Measurements from ENCODE around the gene SMIM31. TPM values are rescaled to one million over a fixed set of nuclear protein-coding genes. Genes with fewer than 3 reads are reported as not detected.

The SMIM31 gene
- polyA plus RNA-seq, 1 of the 3 experiments (the other 2 are of a cell fraction): not detected

- no peaks in the 10 kb centered on the region for H4K20me1 ChIP-seq (ENCODE audit: insufficient read depth)
- POLR2A ChIA-PET: no interaction called here
- H3F3A ChIP-seq (replicated peaks; ENCODE audit: insufficient read depth): no peaks in the 10 kb centered on the region
- no peak overlapping the region for H3K4me2 ChIP-seq
- H3K79me2 ChIP-seq (ENCODE audit: insufficient read depth): no peaks in the 10 kb centered on the region
- TF ChIP-seq MAX (IDR thresholded peaks at IDR 0.05; ENCODE audit: low read depth) (no peak), SMC3 (IDR thresholded peaks at IDR 0.05; ENCODE audit: low read depth, low read length) (no peak), TAF1 (IDR thresholded peaks at IDR 0.05; ENCODE audit: borderline replicate concordance, low read depth, low read length) (no peak), USF2 (IDR thresholded peaks at IDR 0.05; ENCODE audit: borderline replicate concordance, low read depth, low read length) (no peak), RFX5 (IDR thresholded peaks at IDR 0.05; ENCODE audit: low read length) (no peak), IRF3 (IDR thresholded peaks at IDR 0.05; ENCODE audit: low read depth, low read length) (no peak), CTCF (IDR thresholded peaks at IDR 0.05) (no peak), MXI1 (IDR thresholded peaks at IDR 0.05; ENCODE audit: low read depth, low read length) (no peak), RXRA (IDR thresholded peaks at IDR 0.05; ENCODE audit: borderline replicate concordance, low read depth) (no peak), JUND (IDR thresholded peaks at IDR 0.05) (no peak)
- H3K36me3 ChIP-seq (replicated peaks in 1 of 2; ENCODE audit: control insufficient read depth in 1 of 2, insufficient read depth in 2 of 2, low read length in 1 of 2): no peaks in the 10 kb centered on the region
- H3K9me2 ChIP-seq: no peaks in the 10 kb centered on the region
- H2AFZ ChIP-seq (ENCODE audit: low read depth): no peak overlapping the region
- peaks cover 9% of the 10 kb centered on the region; the same call in 1 of the 2 replicates for H3K27me3 ChIP-seq (ENCODE audit: insufficient read depth)
- no peak overlapping the region for H3K9ac ChIP-seq
- CTCF ChIA-PET: no interaction called here
- no peak overlapping the region for H3K27ac ChIP-seq (ENCODE audit: low read depth in 2 of 2, low read length in 1 of 2)
- no peak for DNase-seq
- H3K9me3 ChIP-seq: no peaks in the 10 kb centered on the region
- WGBS (ENCODE audit: low lambda C conversion rate): 9% methylated on average over 6 of the region's 6 CpGs
- H3K4me1 ChIP-seq (ENCODE audit: control insufficient read depth in 1 of 2, insufficient read depth in 2 of 2, low read depth in 1 of 2, low read length in 1 of 2): no peaks in the 10 kb centered on the region; a peak in 1 of 4 replicates
- no peak overlapping the region for H3K4me3 ChIP-seq (ENCODE audit: low read depth in 2 of 2, low read length in 1 of 2)
Observed at GRCh38 chr4:164783976-164784375, 30.0 kb downstream of the SMIM31 start.

- ChIA-PET POLR2A (no interaction called here), CTCF (no interaction called here)
- H3K4me3 ChIP-seq (ENCODE audit: low read depth in 2 of 2, low read length in 1 of 2): no peak overlapping the region
- no peaks in the 10 kb centered on the region for H4K20me1 ChIP-seq (ENCODE audit: insufficient read depth)
- H3K27me3 ChIP-seq (ENCODE audit: insufficient read depth): no peaks in the 10 kb centered on the region; the same call in 1 of the 2 replicates
- H3K9ac ChIP-seq: no peak overlapping the region
- no peaks in the 10 kb centered on the region for H3K9me3 ChIP-seq
- H3K36me3 ChIP-seq (replicated peaks in 1 of 2; ENCODE audit: control insufficient read depth in 1 of 2, insufficient read depth in 2 of 2, low read length in 1 of 2): no peaks in the 10 kb centered on the region
- no peak for DNase-seq
- no peak overlapping the region for H3K27ac ChIP-seq (ENCODE audit: low read depth in 2 of 2, low read length in 1 of 2)
- WGBS (ENCODE audit: low lambda C conversion rate): 23% methylated on average over 1 of the region's 1 CpG
- no peaks in the 10 kb centered on the region for H3F3A ChIP-seq (replicated peaks; ENCODE audit: insufficient read depth)
- H3K79me2 ChIP-seq (ENCODE audit: insufficient read depth): no peaks in the 10 kb centered on the region
- no peaks in the 10 kb centered on the region for H3K9me2 ChIP-seq
- H3K4me1 ChIP-seq (ENCODE audit: control insufficient read depth in 1 of 2, insufficient read depth in 2 of 2, low read depth in 1 of 2, low read length in 1 of 2): no peaks in the 10 kb centered on the region; a peak in 1 of 4 replicates
- no peak overlapping the region for H2AFZ ChIP-seq (ENCODE audit: low read depth)
- no peak overlapping the region for H3K4me2 ChIP-seq
- no peak for TF ChIP-seq USF1 (IDR thresholded peaks at IDR 0.05; ENCODE audit: borderline replicate concordance, low read depth)
- no peak for TF ChIP-seq FOXJ3 (CRISPR knock-in tag; IDR thresholded peaks at IDR 0.05)
- TF ChIP-seq PBX3 (IDR thresholded peaks at IDR 0.05): no peak
- no peak for TF ChIP-seq ELF1 (IDR thresholded peaks at IDR 0.05)
- TF ChIP-seq REST (IDR thresholded peaks at IDR 0.05; ENCODE audit: low read depth, low read length): no peak
- no peak for TF ChIP-seq EZH2phosphoT487 (IDR thresholded peaks at IDR 0.05; ENCODE audit: borderline replicate concordance, low read depth)
- TF ChIP-seq FOSL2 (IDR thresholded peaks at IDR 0.05; ENCODE audit: borderline replicate concordance, low read depth): no peak
Observed at GRCh38 chr4:164789047-164789446, 35.1 kb downstream of the SMIM31 start.
